NCI-H2196 (cell line): ENCODE data around the gene TMPRSS6.

Experiments
- DNase-seq: peaks from one replicate; lab custom pipeline; 2025; ENCODE audit not compliant: unreplicated experiment; lab: John Stamatoyannopoulos, UW

TMPRSS6 gene

GRCh38 chr22:37032535-37033460, 76.7 kb downstream of the TMPRSS6 start:
- no peak for DNase-seq

GRCh38 chr22:37032134-37032534, 77.4 kb downstream of the TMPRSS6 start:
- no peak for DNase-seq

- DNase-seq = no peak
These were observed 78.8 kb downstream of the TMPRSS6 start for GRCh38 chr22:37030560-37031281.

GRCh38 chr22:37028692-37029674, 80.5 kb downstream of the TMPRSS6 start:
- no peak for DNase-seq

- no peak for DNase-seq
These were observed 82.0 kb downstream of the TMPRSS6 start for GRCh38 chr22:37027556-37027955.

- no peak for DNase-seq
These were observed 83.2 kb downstream of the TMPRSS6 start for GRCh38 chr22:37026325-37026724.

GRCh38 chr22:37025500-37026070, 83.9 kb downstream of the TMPRSS6 start:
- no peak for DNase-seq

GRCh38 chr22:37024339-37025157, 85.0 kb downstream of the TMPRSS6 start:
- DNase-seq = no peak

GRCh38 chr22:37023743-37024338, 85.7 kb downstream of the TMPRSS6 start:
- no peak for DNase-seq

- DNase-seq = no peak
These were observed 86.8 kb downstream of the TMPRSS6 start for GRCh38 chr22:37022483-37023337.

- no peak for DNase-seq
These were observed 87.6 kb downstream of the TMPRSS6 start for GRCh38 chr22:37021710-37022482.

GRCh38 chr22:37021041-37021440, 88.5 kb downstream of the TMPRSS6 start:
- DNase-seq = no peak

GRCh38 chr22:37020192-37020479, 89.4 kb downstream of the TMPRSS6 start:
- DNase-seq = no peak

GRCh38 chr22:37019309-37020191, 90.0 kb downstream of the TMPRSS6 start, which contains the start of the genes MPST and TST:
Gene MPST, plus strand, starts transcription at chr22:37019742. Its CDS starts 95 bp downstream, at chr22:37019837.
Gene TST, minus strand, starts transcription at chr22:37019447. Its CDS starts 715 bp downstream, at chr22:37018732.
- peak; percentile 41 for DNase-seq

- no peak for DNase-seq
These were observed 90.7 kb downstream of the TMPRSS6 start for GRCh38 chr22:37018815-37019308.

- DNase-seq = no peak
These were observed 91.3 kb downstream of the TMPRSS6 start for GRCh38 chr22:37018086-37018814.
